ENCODE data around the gene KDM1A. TPM values are rescaled to one million over a fixed set of nuclear protein-coding genes. Genes with fewer than 3 reads are reported as not detected.

KDM1A gene
- total RNA-seq, 3 donors from 2014 or later = 41.6 to 73.2 (median 68.5) TPM

- H3K9me3 ChIP-seq = no peaks in the 10 kb centered on the region
- TF ChIP-seq CTCF (IDR thresholded peaks at IDR 0.05) = no peak
- no peak for TF ChIP-seq POLR2A (IDR thresholded peaks at IDR 0.05)
- no peak for TF ChIP-seq POLR2AphosphoS5 (IDR thresholded peaks at IDR 0.05)
Measured at GRCh38 chr1:23044035-23044434, 24.8 kb downstream of the KDM1A start.

GRCh38 chr1:23050201-23050600 lies 30.9 kb downstream of the KDM1A start:
- no peaks in the 10 kb centered on the region for H3K36me3 ChIP-seq
- H3K27ac ChIP-seq = no peak overlapping the region
- H3K4me3 ChIP-seq = no peak overlapping the region
- no peak for TF ChIP-seq POLR2A (IDR thresholded peaks at IDR 0.05)
- no peak for TF ChIP-seq CTCF (IDR thresholded peaks at IDR 0.05)
- TF ChIP-seq POLR2AphosphoS5 (IDR thresholded peaks at IDR 0.05) = no peak
- DNase-seq (ENCODE audit: low spot score in 2 of 2) = no peak
- no peaks in the 10 kb centered on the region for H3K4me1 ChIP-seq
- intact Hi-C loops (cut with DNase I; ENCODE audit: low total_unique reads) = no loop called here
- no peaks in the 10 kb centered on the region for H3K9me3 ChIP-seq
- no peaks in the 10 kb centered on the region for H3K27me3 ChIP-seq

More at GRCh38 chr1:23044035-23044434, 24.8 kb downstream of the KDM1A start:
- no peaks in the 10 kb centered on the region for H3K36me3 ChIP-seq
- no peaks in the 10 kb centered on the region for H3K27me3 ChIP-seq
- no peak overlapping the region for H3K4me3 ChIP-seq
- intact Hi-C loops (cut with DNase I; ENCODE audit: low total_unique reads) = no loop called here
- no peaks in the 10 kb centered on the region for H3K4me1 ChIP-seq
- DNase-seq (ENCODE audit: low spot score in 2 of 2) = no peak
- H3K27ac ChIP-seq = no peak overlapping the region

- no peak overlapping the region for H3K4me3 ChIP-seq
- no peaks in the 10 kb centered on the region for H3K36me3 ChIP-seq
- no peak for DNase-seq (ENCODE audit: low spot score in 2 of 2)
- no peaks in the 10 kb centered on the region for H3K4me1 ChIP-seq
- H3K27me3 ChIP-seq = no peaks in the 10 kb centered on the region
- H3K9me3 ChIP-seq = no peaks in the 10 kb centered on the region
- no peak for TF ChIP-seq CTCF (IDR thresholded peaks at IDR 0.05)
- no peak for TF ChIP-seq POLR2A (IDR thresholded peaks at IDR 0.05)
- TF ChIP-seq POLR2AphosphoS5 (IDR thresholded peaks at IDR 0.05) = no peak
- no peak overlapping the region for H3K27ac ChIP-seq
- intact Hi-C loops (cut with DNase I; ENCODE audit: low total_unique reads) = no loop called here
Measured at GRCh38 chr1:23051290-23051909, 32.1 kb downstream of the KDM1A start.

GRCh38 chr1:23057301-23057700 lies 38.0 kb downstream of the KDM1A start:
- DNase-seq (ENCODE audit: low spot score in 2 of 2) = no peak
- Histone ChIP-seq H3K27me3 (no peaks in the 10 kb centered on the region), H3K36me3 (no peaks in the 10 kb centered on the region), H3K4me1 (no peaks in the 10 kb centered on the region), H3K4me3 (no peak overlapping the region), H3K27ac (no peak overlapping the region), H3K9me3 (no peaks in the 10 kb centered on the region)
- intact Hi-C loops (cut with DNase I; ENCODE audit: low total_unique reads) = no loop called here
- TF ChIP-seq POLR2AphosphoS5 (IDR thresholded peaks at IDR 0.05) (no peak), CTCF (IDR thresholded peaks at IDR 0.05) (no peak), POLR2A (IDR thresholded peaks at IDR 0.05) (no peak)

GRCh38 chr1:23062271-23062670 lies 43.0 kb downstream of the KDM1A start:
- no peak overlapping the region for H3K27ac ChIP-seq
- no peak for DNase-seq (ENCODE audit: low spot score in 2 of 2)
- H3K4me3 ChIP-seq = no peak overlapping the region
- no peaks in the 10 kb centered on the region for H3K36me3 ChIP-seq
- intact Hi-C loops (cut with DNase I; ENCODE audit: low total_unique reads) = no loop called here
- no peaks in the 10 kb centered on the region for H3K4me1 ChIP-seq
- TF ChIP-seq POLR2A (IDR thresholded peaks at IDR 0.05) (no peak), POLR2AphosphoS5 (IDR thresholded peaks at IDR 0.05) (no peak), CTCF (IDR thresholded peaks at IDR 0.05) (no peak)
- H3K27me3 ChIP-seq = no peaks in the 10 kb centered on the region
- no peaks in the 10 kb centered on the region for H3K9me3 ChIP-seq
